Liver (tissue), 9 donors: Measurements from ENCODE around the gene GALNT1. TPM values are rescaled to one million over a fixed set of nuclear protein-coding genes. Genes with fewer than 3 reads are reported as not detected.

Source experiments
- DNase-seq: peaks from one replicate; pipeline ENCODE4 v3.0.0-alpha.2; 2017; ENCODE audit warnings: low spot score
- H3K27ac ChIP-seq, 2 donors: one replicate each; pipeline ENCODE4 v1.7.0; 2013; ENCODE audit warnings: inconsistent platforms in 2 of 2, low read length in 2 of 2, control low read depth in 1 of 2, low read depth in 1 of 2, mild to moderate bottlenecking in 1 of 2
- H3K27me3 ChIP-seq, 4 donors: one replicate each; pipeline versions ENCODE4 v1.6.1 to v1.7.0; 2013; ENCODE audit warnings: low read length in 3 of 4, inconsistent platforms in 1 of 4, mild to moderate bottlenecking in 1 of 4, moderate library complexity in 1 of 4; ENCODE audit not compliant: control insufficient read depth in 4 of 4, insufficient read depth in 4 of 4
- H3K36me3 ChIP-seq, 4 donors: one replicate each; pipeline versions ENCODE4 v1.6.1 to v1.7.0; 2013; ENCODE audit warnings: low read length in 3 of 4, mild to moderate bottlenecking in 3 of 4, low read depth in 1 of 4, moderate library complexity in 1 of 4; ENCODE audit not compliant: control insufficient read depth in 4 of 4, insufficient read depth in 3 of 4
- H3K4me1 ChIP-seq, 4 donors: one replicate each; pipeline versions ENCODE4 v1.6.1 to v1.7.0; 2013; ENCODE audit warnings: low read length in 3 of 4, mild to moderate bottlenecking in 3 of 4, moderate library complexity in 1 of 4; ENCODE audit not compliant: control insufficient read depth in 4 of 4, insufficient read depth in 4 of 4
- H3K4me3 ChIP-seq, 3 donors: one replicate each; pipeline versions ENCODE4 v1.6.1 to v1.7.0; 2013; ENCODE audit warnings: low read length in 3 of 3, control low read depth in 1 of 3, low read depth in 1 of 3, mild to moderate bottlenecking in 1 of 3
- H3K9ac ChIP-seq, 2 donors: one replicate each; pipeline ENCODE4 v1.7.0; 2013; ENCODE audit warnings: low read length in 2 of 2, mild to moderate bottlenecking in 2 of 2, moderate library complexity in 2 of 2, control low read depth in 1 of 2, low read depth in 1 of 2
- H3K9me3 ChIP-seq, 4 donors: one replicate each; pipeline versions ENCODE4 v1.6.1 to v1.7.0; 2013; ENCODE audit warnings: low read length in 3 of 4; ENCODE audit not compliant: control insufficient read depth in 4 of 4
- CTCF ChIP-seq: fragments of 150-350 bp; IDR thresholded peaks from 2 replicates; pipeline ENCODE4 v1.5.1; 2017; ENCODE audit warnings: improper control_type of control experiment, low read depth, low read length; ENCODE audit not compliant: missing input control
- EGR1 ChIP-seq, 2 donors: IDR thresholded peaks; 2 replicates each; pipeline ENCODE4 v1.6.1; 2016 to 2018; ENCODE audit warnings: antibody characterized with exemption in 2 of 2, low read depth in 2 of 2
- HNF4A ChIP-seq, 2 donors: conservative IDR thresholded peaks; 2 replicates each; pipeline ENCODE4 v1.6.1; 2016; ENCODE audit warnings: antibody characterized with exemption in 2 of 2, mild to moderate bottlenecking in 2 of 2
- HNF4G ChIP-seq: IDR thresholded peaks from 2 replicates; pipeline ENCODE4 v1.6.1; 2016; ENCODE audit warnings: antibody characterized with exemption
- MAX ChIP-seq: IDR thresholded peaks from 2 replicates; pipeline ENCODE4 v1.6.1; 2016; ENCODE audit warnings: antibody characterized with exemption
- RAD21 ChIP-seq, 2 donors: IDR thresholded peaks; 2 replicates each; pipeline ENCODE4 v1.6.1; 2016; ENCODE audit warnings: antibody characterized with exemption in 2 of 2, mild to moderate bottlenecking in 2 of 2
- RXRA ChIP-seq, 2 donors: IDR thresholded peaks; 2 replicates each; pipeline ENCODE4 v1.6.1; 2017 to 2018; ENCODE audit warnings: antibody characterized with exemption in 2 of 2, mild to moderate bottlenecking in 1 of 2
- SP1 ChIP-seq: IDR thresholded peaks from 2 replicates; pipeline ENCODE4 v1.6.1; 2018; ENCODE audit warnings: antibody characterized with exemption, mild to moderate bottlenecking
- YY1 ChIP-seq: IDR thresholded peaks from 2 replicates; pipeline ENCODE4 v1.6.1; 2016; ENCODE audit warnings: antibody characterized with exemption, mild to moderate bottlenecking
- ZBTB33 ChIP-seq: IDR thresholded peaks from 2 replicates; pipeline ENCODE4 v1.6.1; 2016; ENCODE audit warnings: antibody characterized with exemption
- WGBS: extraction: QIAGEN DNeasy Blood & Tissue Kit; methylation state at CpG from one replicate; pipeline ENCODE4 v1.1.7; 2013; 5-methylcytosine and 5-hydroxymethylcytosine counted together
- polyA plus RNA-seq, 2 donors: library from polyadenylated mRNA; stranded (reverse) in 1 of 2; unstranded in 1 of 2; fragments of 200-250 nt in 1 of 2; fragments of >200 nt in 1 of 2; fragmentation: Nextera tagmentation in 1 of 2; extraction: Ambion mirVana in 1 of 2; gene quantifications; one replicate each; pipeline versions ENCODE4 v1.2.1 to v1.2.3, GENCODE V29; 2013 to 2015
- total RNA-seq, 2 donors: library from RNA; depleted of rRNA; stranded (reverse); fragments of >200 nt; gene quantifications; one replicate each; pipeline ENCODE4 v1.2.3, GENCODE V29; 2014
- donor health status: healthy.
- donor health status: healthy.
- donor health status: healthy.
- donor health status: healthy.
- donor health status: healthy.

Gene GALNT1
- total and polyA plus RNA-seq, 4 donors, result 13.9 to 42.2 (median 26.5) TPM

- no peak for TF ChIP-seq ZBTB33
- TF ChIP-seq RXRA (IDR thresholded peaks at IDR 0.05), result no peak
- no peak for TF ChIP-seq CTCF
- no peak for TF ChIP-seq MAX
- no peak for TF ChIP-seq HNF4A (conservative IDR thresholded peaks at IDR 0.05)
Measured at GRCh38 chr18:35604369-35604768, 22.8 kb downstream of the GALNT1 start (continued).

GRCh38 chr18:35605686-35606417 lies 24.3 kb downstream of the GALNT1 start:
- TF ChIP-seq YY1 (no peak), MAX (no peak), RAD21 (IDR thresholded peaks at IDR 0.05) (no peak), SP1 (no peak)
- H3K27me3 ChIP-seq, result no peaks in the 10 kb centered on the region
- WGBS, result 90% methylated on average over 3 of the region's 3 CpGs
- H3K36me3 ChIP-seq, result no peaks in the 10 kb centered on the region
- H3K9ac ChIP-seq, result no peak overlapping the region
- no peak overlapping the region for H3K27ac ChIP-seq
- peaks cover 0 to 4% (median 0%) of the 10 kb centered on the region in 4 donors for H3K9me3 ChIP-seq
- DNase-seq, result no peak
- H3K4me1 ChIP-seq, result peaks cover 0 to 2% (median 0%) of the 10 kb centered on the region in 4 donors
- no peak overlapping the region for H3K4me3 ChIP-seq

- no peaks in the 10 kb centered on the region for H3K9me3 ChIP-seq
- H3K27ac ChIP-seq, result no peak overlapping the region
- peaks cover 0 to 2% (median 0%) of the 10 kb centered on the region in 4 donors for H3K4me1 ChIP-seq
- TF ChIP-seq ZBTB33 (no peak), HNF4G (no peak), RAD21 (IDR thresholded peaks at IDR 0.05) (no peak), EGR1 (IDR thresholded peaks at IDR 0.05; ENCODE audit: low read depth in 2 of 2) (no peak)
- no peak overlapping the region for H3K9ac ChIP-seq
- 99% methylated on average over 1 of the region's 1 CpG for WGBS
- no peak for DNase-seq
- H3K4me3 ChIP-seq, result no peak overlapping the region
- H3K27me3 ChIP-seq, result no peaks in the 10 kb centered on the region
- no peaks in the 10 kb centered on the region for H3K36me3 ChIP-seq
Measured at GRCh38 chr18:35609236-35609635, 27.7 kb downstream of the GALNT1 start.
